IMR-90 (cell line): ENCODE data around the gene TNFRSF1B.

ENCODE experiments used
- CTCF ChIP-seq: conservative IDR thresholded peaks from 2 replicates; pipeline ENCODE4 v1.5.1; 2012; ENCODE audit warnings: mild to moderate bottlenecking, low read depth, low read length, improper control_type of control experiment
- ELK1 ChIP-seq: fragments of 150-350 bp; IDR thresholded peaks from 2 replicates; pipeline ENCODE4 v1.6.1; 2016; ENCODE audit warnings: low read depth, mild to moderate bottlenecking, low read length, moderate library complexity, borderline replicate concordance
- MXI1 ChIP-seq: IDR thresholded peaks from 2 replicates; pipeline ENCODE4 v1.6.1; 2012; ENCODE audit warnings: low read depth, mild to moderate bottlenecking, low read length, moderate library complexity, borderline replicate concordance
- POLR2A ChIP-seq: IDR thresholded peaks from 2 replicates; pipeline ENCODE4 v1.6.1; 2012; ENCODE audit warnings: mild to moderate bottlenecking, low read depth, low read length
- RCOR1 ChIP-seq: IDR thresholded peaks from 2 replicates; pipeline ENCODE4 v1.6.1; 2012; ENCODE audit warnings: mild to moderate bottlenecking, low read length, improper control_type of control experiment; ENCODE audit not compliant: insufficient replicate concordance
- SMC3 ChIP-seq: fragments of 150-350 bp; IDR thresholded peaks from 2 replicates; pipeline ENCODE4 v1.6.1; 2016; ENCODE audit warnings: low read depth, mild to moderate bottlenecking, antibody characterized with exemption, low read length, moderate library complexity

- TF ChIP-seq RCOR1 (no peak), CTCF (no peak), MXI1 (no peak), ELK1 (no peak), POLR2A (no peak), SMC3 (no peak)
Observed at GRCh38 chr1:12249181-12249580, 82.4 kb downstream of the TNFRSF1B start.
